CD4-positive, alpha-beta T cell treated with Interleukin-15 for 4 hours (primary cell): ENCODE measurements around the gene CD63.
A peak's percentile ranks its signal among the peaks of the same experiment; 100 is the strongest.

Source experiments
- DNase-seq: peaks from one replicate; pipeline ENCODE4 v3.0.0-alpha.2; 2020; ENCODE audit warnings: low spot score

The CD63 gene

GRCh38 chr12:55720894-55721444 lies 7.8 kb downstream of the CD63 start:
- no peak for DNase-seq

- no peak for DNase-seq
These were observed 8.7 kb downstream of the CD63 start, which contains the start of gene RDH5 for GRCh38 chr12:55720071-55720564. TSS of gene RDH5 (plus strand) at chr12:55720393. CDS start at chr12:55721185, 792 bp downstream.

- no peak for DNase-seq
These were observed 9.4 kb downstream of the CD63 start for GRCh38 chr12:55719371-55719770.

GRCh38 chr12:55718624-55719275 lies 10.1 kb downstream of the CD63 start:
- DNase-seq: no peak

GRCh38 chr12:55718015-55718414 lies 10.8 kb downstream of the CD63 start:
- no peak for DNase-seq

- peak; percentile 27 for DNase-seq
These were observed 11.5 kb downstream of the CD63 start for GRCh38 chr12:55717011-55718007.

- no peak for DNase-seq
These were observed 12.2 kb downstream of the CD63 start for GRCh38 chr12:55716582-55716957.

- DNase-seq: peak; percentile 89
These were observed 12.8 kb downstream of the CD63 start, which contains the start of gene BLOC1S1 for GRCh38 chr12:55715833-55716581. TSS of gene BLOC1S1 (plus strand) at chr12:55716046. CDS start at chr12:55716052, 6 bp downstream.

- DNase-seq: no peak
These were observed 13.5 kb downstream of the CD63 start for GRCh38 chr12:55715169-55715764.

GRCh38 chr12:55713721-55714120 lies 15.1 kb downstream of the CD63 start:
- no peak for DNase-seq

- no peak for DNase-seq
These were observed 16.0 kb downstream of the CD63 start for GRCh38 chr12:55712700-55713415.

GRCh38 chr12:55711786-55712553 lies 16.8 kb downstream of the CD63 start:
- no peak for DNase-seq

- no peak for DNase-seq
These were observed 20.0 kb downstream of the CD63 start for GRCh38 chr12:55708695-55709233.

- DNase-seq: peak; percentile 41
These were observed 20.7 kb downstream of the CD63 start, which contains the start of gene ITGA7 for GRCh38 chr12:55707841-55708694. TSS of gene ITGA7 (minus strand) at chr12:55707904. CDS start at chr12:55707682, 222 bp downstream.

GRCh38 chr12:55707219-55707671 lies 21.6 kb downstream of the CD63 start:
- no peak for DNase-seq

GRCh38 chr12:55706568-55707218 lies 22.1 kb downstream of the CD63 start:
- no peak for DNase-seq

- DNase-seq: no peak
These were observed 22.9 kb downstream of the CD63 start for GRCh38 chr12:55705782-55706402.
